GM19193 (cell line): ENCODE results near the gene TRIM17.

Source experiments
- POLR2A ChIP-seq: IDR thresholded peaks from 4 replicates; pipeline ENCODE4 v1.6.1; 2011; ENCODE audit not compliant: insufficient read depth, insufficient read length; ENCODE audit errors: extremely low read depth

The TRIM17 gene

DNA sequence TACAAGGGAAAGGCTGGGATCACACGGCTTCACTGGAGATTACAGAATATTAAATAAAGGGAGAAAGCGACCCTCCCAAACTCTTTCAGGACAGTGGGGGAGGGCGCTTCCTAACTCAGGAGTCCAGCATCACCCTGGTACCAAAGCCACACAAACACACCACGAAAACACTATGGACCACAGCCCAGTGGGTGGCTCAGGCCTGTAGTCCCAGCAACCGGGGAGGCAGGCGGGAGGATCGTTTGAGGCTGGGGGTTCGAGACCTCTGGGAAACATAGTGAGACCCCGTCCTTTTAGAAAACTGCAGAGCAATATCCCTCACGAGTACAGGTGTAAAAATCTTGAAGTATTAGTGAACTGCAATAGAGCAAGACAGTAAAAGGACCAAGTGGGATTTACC is 26.0 kb downstream of the TRIM17 start:
- TF ChIP-seq POLR2A = no peak

DNA sequence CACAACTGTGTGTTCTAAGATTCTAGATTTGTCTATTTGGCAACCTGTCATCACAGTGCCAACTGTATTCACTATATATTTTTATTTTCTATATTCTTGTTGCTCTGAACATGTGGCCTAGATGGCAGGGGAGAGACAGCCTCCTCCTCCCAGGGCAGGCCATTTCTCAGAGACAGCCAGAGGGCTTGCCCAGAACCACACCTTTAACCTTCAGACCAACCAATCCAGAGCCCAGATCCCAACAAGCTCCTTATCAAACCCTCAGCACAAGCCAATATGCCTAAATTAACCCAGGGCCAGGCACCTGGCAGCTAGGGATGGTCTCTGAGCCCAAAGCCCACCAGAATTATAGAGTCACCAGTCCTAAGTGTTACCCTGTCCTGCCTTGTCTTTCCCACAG is 29.3 kb downstream of the TRIM17 start:
- no peak for TF ChIP-seq POLR2A

DNA sequence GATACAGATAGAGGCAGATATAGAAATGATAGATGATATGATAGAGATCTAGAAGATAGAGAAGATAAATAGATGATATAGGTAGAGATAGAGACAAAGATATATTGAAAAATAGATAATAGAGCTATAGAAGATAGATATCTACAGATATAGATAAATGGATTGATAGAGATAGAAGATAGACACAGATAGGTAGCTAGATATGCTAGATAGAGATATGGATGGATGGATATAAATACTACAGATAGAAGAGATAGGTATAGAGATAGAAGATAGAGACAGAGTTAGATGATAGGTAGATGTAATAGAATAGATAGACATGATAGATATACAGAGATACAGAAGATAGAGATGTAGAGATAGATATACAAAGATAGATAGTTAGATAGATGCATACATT is 31.4 kb downstream of the TRIM17 start:
- TF ChIP-seq POLR2A = no peak

DNA sequence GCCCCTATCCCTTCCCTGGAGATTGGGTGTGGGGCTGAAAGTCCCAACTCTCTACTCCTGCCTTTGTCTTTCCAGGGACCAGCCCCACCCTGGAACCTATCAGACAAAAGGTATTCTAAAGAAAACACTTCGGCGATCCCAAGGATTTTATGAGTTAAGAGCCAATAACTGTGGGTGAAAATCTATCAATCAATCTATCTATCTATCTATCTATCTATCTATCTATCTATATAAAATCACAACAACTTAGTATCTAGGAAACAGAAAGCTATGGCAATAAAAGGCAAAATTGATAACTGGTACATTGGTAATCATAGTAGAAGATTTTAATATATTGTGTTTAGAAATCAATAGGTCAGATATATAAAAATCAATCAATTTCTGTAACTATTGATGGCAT is 32.9 kb downstream of the TRIM17 start:
- TF ChIP-seq POLR2A = no peak

- TF ChIP-seq POLR2A = no peak
These were observed 35.3 kb downstream of the TRIM17 start for GRCh38 chr1:228381356-228381755.

- no peak for TF ChIP-seq POLR2A
These were observed 37.0 kb downstream of the TRIM17 start for GRCh38 chr1:228379666-228380065.

GRCh38 chr1:228378873-228379460 is 37.7 kb downstream of the TRIM17 start:
- TF ChIP-seq POLR2A = no peak

GRCh38 chr1:228378090-228378872 is 38.4 kb downstream of the TRIM17 start:
- TF ChIP-seq POLR2A = no peak

DNA sequence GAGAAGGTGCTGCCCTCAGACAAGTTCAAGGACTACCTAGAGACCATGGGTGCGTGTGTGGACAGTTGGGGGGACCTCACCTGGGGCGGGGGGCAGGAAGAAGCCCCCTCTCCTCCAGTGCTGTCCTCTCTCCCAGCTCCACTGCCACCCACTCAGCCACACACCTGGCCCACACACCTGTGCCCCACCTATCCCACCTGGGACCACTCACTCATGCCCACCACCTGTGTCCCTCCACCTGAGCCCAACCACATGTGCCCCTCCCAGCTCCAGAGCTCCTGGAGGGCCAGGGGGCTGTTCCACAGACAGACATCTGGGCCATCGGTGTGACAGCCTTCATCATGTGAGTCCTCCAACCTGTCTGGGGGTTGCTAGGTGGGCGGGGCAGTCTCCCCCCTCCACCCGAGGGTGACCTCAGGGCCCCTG is 39.0 kb downstream of the TRIM17 start:
- TF ChIP-seq POLR2A = no peak

DNA sequence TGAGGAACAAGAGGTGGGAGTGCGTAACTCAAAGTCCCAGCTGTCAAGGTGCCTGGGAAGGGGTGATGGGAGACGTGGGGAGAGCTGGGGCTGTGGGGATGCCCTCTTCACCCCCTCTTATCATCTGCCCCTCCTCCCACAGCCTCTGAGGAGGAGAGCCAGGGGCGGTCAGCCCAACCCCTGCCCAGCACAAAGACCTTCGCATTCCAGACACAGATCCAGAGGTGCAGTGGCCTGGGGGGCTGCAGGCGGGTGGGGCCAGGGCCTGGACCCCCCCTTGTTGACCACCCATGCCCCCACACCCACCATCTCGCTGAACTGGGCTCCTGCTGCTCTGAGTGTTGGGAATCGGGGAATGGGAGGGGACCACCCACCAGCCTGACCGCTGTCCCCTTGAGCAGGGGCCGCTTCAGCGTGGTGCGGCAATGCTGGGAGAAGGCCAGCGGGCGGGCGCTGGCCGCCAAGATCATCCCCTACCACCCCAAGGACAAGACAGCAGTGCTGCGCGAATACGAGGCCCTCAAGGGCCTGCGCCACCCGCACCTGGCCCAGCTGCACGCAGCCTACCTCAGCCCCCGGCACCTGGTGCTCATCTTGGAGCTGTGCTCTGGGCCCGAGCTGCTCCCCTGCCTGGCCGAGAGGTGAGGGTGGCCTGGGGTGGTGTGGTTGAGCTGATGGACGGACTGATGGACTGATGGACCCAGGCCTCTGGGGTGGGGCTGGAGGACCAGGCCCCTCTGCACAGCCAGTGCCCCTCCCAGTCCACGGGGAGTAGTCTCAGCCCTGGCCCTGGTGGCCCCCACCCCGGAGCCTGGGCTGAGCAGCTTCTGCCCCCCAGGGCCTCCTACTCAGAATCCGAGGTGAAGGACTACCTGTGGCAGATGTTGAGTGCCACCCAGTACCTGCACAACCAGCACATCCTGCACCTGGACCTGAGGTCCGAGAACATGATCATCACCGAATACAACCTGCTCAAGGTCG is 39.7 kb downstream of the TRIM17 start:
- no peak for TF ChIP-seq POLR2A

DNA sequence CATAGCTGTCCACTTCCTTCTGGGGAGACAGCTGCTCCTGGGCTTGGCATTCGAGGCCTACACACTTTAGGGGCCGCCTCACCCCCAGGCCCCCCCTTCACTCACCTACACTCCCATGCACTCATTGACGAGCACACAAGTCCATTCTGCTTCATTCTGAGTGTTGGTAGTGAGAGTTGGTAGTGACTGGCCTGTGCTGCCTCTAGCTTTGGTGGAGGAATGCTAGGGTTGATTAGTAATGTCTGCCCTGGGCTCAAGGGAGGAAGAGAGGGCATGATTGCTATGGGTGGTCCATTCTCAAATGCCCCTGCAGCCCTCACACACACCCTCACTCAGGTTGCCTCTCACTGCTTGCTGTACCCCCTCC is 40.4 kb downstream of the TRIM17 start:
- TF ChIP-seq POLR2A = no peak

DNA sequence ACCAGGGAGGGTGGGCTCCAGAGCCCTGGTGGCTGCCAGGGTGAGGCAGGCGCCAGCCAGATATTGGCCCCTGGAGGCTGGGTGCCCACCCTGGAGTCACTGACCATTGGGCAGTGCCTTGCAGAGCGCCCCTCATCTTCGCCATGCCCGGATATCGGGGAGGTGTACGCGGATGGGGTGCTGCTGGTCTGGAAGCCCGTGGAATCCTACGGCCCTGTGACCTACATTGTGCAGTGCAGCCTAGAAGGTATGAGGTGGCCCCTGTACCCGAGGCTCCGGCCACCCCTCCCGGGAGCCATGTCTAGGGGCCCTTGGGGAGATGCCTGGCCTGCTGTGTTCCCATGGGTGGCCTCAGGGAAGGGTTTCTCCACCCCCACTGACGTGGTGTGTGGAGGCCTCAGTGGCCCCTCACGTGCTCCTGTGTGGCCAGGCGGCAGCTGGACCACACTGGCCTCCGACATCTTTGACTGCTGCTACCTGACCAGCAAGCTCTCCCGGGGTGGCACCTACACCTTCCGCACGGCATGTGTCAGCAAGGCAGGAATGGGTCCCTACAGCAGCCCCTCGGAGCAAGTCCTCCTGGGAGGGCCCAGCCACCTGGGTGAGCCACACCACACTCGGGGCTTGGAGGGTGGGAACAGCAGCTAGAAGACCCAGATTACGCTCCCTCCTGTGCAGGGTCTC is 40.9 kb downstream of the TRIM17 start:
- TF ChIP-seq POLR2A = no peak

- TF ChIP-seq POLR2A = no peak
These were observed 41.7 kb downstream of the TRIM17 start for GRCh38 chr1:228374711-228375577.
